Glomerular visceral epithelial cell (primary cell): ENCODE data around the gene AFF3.
"Not testable (repeated sequence)": the region's sequence is repeated elsewhere in the genome, so short reads cannot be mapped to it uniquely, and the experiment has no call there.

ENCODE experiments used
- DNase-seq: peaks from one replicate; pipeline ENCODE4 v3.0.0-alpha.2; 2016; ENCODE audit errors: extremely low spot score

AFF3 gene, protein sequence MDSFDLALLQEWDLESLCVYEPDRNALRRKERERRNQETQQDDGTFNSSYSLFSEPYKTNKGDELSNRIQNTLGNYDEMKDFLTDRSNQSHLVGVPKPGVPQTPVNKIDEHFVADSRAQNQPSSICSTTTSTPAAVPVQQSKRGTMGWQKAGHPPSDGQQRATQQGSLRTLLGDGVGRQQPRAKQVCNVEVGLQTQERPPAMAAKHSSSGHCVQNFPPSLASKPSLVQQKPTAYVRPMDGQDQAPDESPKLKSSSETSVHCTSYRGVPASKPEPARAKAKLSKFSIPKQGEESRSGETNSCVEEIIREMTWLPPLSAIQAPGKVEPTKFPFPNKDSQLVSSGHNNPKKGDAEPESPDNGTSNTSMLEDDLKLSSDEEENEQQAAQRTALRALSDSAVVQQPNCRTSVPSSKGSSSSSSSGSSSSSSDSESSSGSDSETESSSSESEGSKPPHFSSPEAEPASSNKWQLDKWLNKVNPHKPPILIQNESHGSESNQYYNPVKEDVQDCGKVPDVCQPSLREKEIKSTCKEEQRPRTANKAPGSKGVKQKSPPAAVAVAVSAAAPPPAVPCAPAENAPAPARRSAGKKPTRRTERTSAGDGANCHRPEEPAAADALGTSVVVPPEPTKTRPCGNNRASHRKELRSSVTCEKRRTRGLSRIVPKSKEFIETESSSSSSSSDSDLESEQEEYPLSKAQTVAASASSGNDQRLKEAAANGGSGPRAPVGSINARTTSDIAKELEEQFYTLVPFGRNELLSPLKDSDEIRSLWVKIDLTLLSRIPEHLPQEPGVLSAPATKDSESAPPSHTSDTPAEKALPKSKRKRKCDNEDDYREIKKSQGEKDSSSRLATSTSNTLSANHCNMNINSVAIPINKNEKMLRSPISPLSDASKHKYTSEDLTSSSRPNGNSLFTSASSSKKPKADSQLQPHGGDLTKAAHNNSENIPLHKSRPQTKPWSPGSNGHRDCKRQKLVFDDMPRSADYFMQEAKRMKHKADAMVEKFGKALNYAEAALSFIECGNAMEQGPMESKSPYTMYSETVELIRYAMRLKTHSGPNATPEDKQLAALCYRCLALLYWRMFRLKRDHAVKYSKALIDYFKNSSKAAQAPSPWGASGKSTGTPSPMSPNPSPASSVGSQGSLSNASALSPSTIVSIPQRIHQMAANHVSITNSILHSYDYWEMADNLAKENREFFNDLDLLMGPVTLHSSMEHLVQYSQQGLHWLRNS (N-terminal part only)

DNA sequence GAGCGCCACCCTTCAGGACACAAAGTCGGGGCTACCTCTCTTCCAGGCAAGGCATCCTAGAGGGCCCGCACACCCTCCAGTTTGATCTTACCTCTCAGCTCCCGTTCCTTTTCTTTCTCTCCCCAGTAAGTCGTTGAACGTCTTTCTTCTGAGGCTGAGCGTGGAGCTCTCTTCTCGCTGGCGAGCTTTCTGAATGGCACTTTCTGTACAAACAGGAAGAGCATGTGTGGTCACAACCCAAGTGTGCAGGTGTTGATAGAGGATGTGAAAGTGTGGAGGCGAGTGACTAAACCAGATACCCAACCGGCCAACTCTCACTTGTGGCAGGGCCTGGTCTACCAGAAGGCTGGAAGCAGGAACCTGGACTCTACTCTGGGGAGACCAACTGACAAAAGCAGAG lies at the start of gene AFF3:
Gene AFF3, minus strand, starts transcription at position 198 of the 400 bp plus-strand sequence. CDS start 38,136 bp downstream, outside the sequence.
- no peak for DNase-seq

DNA sequence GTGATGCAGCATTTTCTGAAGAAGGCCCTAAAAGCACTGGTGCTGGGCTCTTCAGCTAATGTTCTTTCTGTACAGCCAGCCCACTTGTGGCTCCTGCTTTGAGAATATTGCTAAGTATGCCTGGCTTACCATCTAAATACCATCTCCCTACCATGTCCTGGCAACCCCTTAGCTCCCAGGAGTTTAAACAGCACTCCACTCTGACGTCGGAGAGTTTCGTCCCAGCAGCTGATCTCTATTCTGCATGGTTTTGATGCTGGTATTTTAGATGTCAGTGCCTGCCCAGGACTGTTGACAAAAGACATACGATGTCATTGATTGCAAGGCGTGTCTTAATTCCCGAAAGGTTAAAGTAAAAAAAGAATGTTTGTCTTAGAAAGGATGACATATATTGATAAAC lies 47.0 kb upstream of the AFF3 start:
- no peak for DNase-seq

DNA sequence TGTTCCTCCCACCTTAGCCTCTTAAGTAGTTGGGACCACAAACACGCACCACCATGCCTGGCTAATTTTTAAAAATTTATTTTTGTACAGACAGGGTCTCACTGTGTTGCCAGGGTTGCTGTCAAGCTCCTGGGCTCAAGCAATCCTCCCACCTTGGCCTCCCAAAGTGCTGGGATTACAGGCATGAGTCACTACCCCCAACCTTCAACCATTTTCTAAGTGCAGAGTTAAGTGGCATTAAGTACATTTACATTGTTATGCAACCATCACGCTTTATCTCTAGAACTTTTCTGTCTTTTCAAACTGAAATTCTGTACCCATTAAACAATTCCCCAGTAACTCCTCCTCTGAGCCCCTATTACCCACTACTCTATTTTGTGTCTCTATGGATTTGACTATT lies 45.9 kb upstream of the AFF3 start:
- DNase-seq: no peak

DNA sequence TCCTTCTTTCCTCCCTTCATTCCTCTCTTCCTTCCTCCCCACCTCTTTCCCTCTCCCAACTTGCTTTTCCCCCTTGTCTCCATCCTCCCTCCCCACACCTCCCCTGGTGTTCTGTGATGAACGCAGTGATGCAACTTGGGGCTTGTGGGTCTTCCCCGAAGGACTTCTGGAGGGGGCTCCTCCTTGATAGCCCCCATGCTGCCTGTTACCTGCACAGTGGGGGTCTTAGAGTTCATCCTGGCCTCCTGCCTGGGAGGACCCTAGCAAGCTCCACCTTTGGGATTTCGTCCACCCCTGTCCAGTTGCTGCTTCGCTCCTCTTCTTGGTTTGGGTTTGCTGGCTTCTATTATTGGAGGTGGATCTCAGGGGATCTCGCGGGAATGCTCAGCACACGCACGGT lies 43.7 kb upstream of the AFF3 start:
- no peak for DNase-seq

DNA sequence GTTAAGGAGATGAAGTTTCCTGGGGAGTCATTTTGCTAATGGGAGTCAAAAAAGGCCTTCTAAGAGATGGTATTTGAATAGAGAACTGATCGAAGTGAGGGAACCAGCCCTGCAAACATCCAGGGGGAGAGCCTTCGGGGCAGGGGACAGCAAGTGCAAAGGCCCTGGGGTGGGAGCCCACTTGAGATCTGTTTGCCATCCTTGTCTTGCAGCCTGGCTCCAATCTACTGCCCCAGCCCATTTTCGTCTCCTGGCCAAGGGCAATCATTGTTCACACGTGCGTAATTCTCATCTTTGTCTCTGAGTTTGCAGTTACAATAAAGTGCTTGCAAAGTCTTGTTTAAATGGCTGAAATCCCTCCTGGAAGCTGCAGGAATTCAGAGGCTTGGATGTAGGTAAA lies 43.1 kb upstream of the AFF3 start:
- no peak for DNase-seq

DNA sequence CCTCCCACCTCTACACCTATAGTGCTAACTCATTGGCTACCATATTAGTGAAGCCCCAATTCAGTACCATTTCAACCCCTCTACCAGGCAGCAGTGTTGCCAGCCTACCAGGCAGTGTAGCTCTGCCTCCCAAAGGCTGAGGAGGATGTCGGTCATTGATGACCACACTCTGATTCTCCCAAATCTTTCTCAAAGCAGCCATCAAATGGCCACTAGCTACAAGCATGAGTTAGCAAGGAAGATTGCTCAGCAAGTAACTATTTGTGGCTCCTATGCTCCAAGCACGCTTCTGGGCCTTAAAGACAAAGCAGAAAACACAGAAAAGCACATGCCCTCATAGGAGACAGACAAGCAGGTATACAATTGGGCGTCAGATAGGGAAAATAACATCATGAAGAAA lies 42.7 kb upstream of the AFF3 start:
- no peak for DNase-seq

DNA sequence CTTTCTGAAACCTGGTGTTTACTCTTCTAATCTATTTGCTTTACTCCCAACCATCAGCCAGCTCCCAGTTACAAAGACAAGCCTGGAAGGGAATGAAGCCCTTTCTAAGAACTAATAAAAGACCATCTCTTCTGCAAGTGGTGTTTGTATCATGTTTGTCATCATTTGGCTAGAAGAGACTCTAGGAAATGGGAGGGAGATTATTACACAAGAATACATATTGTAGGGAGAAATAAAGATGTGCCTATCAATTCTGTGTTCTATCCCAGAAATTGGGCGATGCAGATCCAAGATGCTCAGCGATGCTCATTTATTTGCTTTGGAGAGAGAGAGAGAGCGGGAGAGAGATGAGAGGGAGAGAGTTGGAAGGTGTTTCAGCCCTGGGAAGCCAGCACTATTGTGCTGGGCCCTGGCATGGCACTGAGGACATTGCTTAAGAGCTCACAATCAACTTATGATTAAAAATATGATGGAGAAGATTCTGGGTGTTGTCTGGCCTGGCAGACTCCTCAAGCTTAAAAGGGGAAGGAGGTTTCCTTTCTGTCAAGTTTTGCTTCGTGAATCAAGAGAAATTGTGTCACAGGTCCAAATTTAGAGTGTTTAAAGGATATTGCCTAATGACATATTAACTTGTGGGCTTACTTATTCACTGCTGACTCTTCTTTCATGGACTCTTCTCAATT lies 41.8 kb upstream of the AFF3 start:
- DNase-seq: no peak

DNA sequence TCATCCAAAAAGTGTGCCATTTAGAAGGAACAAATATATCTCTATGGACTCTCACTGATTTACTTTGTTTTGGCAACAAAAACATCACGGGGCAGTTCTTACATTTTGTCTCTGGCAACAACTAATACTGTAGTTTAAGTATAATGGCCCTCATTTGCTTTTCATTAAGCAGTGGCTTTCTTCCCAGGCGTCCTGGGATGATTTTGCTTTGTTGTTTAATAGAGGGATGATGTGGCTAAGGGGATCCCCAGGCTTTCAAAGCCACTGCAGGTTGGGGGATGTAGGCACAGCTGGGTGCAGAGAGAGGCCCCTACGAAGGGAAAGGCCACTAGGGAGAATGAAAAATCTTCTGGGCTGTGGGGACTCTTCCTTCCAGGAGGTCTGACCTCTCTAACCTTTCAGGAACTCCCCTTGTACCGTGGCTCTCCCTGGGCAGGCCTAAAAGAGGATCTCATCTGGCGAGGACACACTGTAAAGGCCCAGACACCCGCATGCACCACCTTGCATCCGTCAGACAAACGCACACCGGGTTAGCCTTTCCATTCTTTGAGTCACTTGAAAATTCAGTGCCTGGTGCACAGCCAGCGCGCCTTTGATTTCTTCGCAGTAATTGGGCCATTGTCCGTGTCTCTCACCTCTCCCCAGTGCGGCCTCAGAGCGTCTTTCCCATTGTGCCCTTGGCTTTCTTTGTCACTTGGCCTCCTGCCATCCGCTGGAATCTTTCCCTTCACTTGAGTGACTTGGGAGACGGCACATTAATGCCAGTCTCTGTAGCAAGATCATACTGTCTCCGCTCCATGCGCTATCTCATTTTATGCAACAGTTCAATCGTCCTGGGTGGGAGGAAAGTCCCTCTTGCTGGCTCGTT lies 40.3 kb upstream of the AFF3 start:
- no peak for DNase-seq

DNA sequence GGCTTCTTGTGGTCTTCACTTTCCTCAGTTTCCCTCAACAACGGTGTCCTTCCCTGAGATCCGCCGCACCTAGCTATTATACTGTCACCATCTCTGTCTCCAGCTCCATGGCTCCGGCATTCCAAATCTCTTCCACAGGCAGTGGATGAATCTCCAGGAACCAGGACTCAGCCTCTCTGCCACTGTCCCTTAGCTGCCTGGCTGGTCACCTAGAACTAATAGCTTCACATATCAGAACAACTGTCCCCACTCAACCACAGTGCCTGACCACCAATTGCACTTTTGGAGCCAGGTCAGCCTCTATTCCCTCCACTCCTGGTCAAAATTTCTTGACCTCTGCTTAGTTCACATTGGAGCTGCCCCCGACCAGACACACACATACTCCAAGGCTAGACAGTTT lies 38.1 kb upstream of the AFF3 start:
- DNase-seq: no peak

DNA sequence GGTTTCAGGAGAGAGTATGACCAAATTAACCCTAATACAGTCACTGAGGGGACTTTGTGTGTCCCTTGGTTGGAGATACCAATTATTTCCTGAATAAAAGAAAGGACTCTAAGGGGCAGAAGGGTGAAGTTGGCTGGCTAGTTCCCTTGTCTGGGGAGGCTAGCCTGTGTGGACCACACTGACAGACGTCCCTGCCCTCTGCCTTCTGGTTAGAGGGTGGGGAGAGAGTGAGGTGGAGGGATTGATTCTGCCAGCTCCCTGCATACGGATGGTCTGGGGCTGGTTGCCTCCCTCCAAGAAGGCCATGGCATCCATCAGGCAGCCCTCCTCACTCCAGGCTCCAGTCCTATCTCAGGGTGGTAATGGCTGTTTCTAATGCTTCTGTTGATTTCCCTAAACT lies 37.4 kb upstream of the AFF3 start:
- no peak for DNase-seq

DNA sequence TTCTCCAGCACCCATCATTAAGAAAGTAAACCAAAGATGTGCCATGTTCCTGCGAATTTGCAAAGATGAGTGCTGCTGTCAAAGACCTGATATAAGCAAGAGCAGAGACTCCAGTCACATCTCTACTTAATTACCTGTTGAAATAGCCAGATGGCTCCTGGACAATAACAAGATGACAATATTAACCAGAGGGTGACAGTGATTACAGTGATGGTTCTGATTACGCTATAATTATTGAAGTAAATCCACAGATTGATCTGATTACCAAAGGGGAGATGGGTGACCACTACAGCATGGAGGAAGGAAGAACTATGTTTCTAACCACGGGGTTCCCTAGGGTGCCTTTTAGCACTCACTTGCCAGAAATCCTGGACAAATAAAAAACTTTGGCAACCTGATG lies 36.5 kb upstream of the AFF3 start:
- DNase-seq: no peak

DNA sequence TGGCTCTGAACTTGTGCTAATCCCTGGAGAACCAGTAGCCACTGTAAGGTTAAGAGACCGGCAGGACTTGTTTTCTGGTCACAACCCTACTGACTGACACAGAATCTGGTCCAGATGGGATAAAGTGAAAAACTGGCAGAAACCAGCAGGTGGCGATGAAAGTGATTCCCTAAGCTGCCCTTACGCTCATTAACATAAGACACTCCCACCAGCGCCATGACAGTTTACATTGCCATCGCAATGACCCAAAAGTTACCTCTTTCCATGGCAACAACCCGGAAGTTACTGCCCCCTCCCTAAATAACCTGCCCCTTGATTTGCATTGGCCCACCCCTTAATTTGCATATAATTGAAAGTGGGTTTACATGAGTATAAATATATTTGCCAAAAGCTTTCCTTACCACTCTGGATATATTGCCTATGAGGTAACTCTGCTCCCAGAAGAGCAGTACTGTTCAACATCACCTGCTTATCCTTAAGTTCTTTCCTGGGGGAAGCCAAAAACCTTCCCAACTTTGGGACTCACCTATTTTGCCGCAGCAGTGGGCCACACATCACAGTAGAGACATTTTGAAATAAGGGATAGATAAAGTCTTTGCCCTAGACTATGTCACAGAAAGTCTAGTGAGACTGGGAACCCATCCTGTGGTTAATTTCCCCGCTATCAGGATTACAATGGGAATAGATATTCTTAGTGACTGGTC lies 35.8 kb upstream of the AFF3 start:
- DNase-seq: peak; percentile 13

DNA sequence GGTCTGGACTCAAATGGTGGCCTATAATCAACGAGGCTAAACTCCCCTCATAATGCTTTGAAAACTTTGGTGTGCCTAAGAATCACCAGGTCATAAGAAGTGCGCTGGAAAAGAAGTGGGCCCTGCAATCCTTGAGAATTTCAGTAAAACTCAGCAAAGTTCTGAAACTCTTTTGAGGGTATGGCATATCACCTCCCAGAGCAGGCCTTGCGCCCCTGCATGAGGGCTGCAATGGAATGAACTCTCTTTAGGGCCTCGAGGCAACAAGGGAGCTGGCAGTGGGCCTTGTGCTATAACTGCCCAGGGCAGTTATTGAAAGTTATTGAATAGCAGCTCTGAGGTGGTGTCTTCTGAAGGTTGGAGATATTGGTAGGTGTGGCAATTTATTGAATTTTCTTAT lies 34.5 kb upstream of the AFF3 start:
- DNase-seq: no peak

DNA sequence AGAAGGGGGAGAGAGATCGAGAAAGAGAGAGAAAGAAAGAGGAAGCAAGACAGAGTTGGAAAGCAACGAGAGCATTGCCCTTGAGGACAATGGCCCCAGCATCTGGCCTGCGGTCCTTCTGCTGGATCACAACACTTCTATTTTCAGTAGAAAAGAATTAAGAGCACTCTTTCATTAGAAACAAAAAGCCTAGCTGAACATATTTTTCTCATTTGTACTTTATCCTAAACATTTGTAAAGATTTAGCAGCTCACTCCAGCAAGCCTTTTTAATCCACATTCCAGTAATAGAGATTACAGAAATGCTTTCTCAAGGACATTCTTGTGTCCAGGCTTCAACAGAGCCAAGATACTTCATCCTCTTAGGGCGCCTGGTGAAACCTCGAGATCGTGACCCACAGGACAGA lies 31.6 kb upstream of the AFF3 start:
- no peak for DNase-seq

DNA sequence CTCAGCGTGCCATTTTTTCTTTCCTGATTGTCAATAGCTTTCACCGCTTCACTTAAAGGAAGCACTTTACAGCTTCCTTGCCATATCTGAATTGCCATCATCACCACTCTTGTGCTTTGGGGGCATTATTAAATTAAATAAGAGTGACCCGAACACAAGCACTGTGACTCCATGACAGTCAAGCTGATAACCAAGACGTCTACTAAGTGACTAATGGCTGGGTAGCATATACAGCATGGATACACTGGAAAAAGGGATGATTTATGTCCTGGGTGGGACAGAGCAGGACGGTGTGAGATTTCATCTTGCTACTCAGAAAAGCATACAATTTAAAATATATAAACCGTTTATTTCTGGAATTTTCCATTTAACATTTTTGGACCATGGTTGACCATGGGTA lies 24.3 kb upstream of the AFF3 start:
- no peak for DNase-seq

DNA sequence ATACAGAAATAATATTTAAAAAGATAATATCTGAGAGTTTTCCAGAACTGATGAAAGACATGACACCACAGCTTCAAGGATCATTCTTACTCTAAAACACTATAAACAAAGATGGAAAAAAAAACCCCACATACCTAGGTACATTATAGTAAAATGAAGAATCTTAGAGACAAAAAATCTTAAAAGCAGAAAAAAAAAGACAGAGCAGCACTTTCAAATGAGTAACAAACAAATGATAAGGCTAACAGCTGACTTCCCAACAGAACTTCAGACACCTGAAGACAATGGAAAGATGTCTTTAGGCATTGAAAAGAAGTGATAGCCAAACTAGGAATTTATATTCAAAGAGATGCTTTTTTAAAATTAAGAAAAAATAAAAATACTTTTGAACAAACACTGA lies 21.2 kb upstream of the AFF3 start:
- no peak for DNase-seq

DNA sequence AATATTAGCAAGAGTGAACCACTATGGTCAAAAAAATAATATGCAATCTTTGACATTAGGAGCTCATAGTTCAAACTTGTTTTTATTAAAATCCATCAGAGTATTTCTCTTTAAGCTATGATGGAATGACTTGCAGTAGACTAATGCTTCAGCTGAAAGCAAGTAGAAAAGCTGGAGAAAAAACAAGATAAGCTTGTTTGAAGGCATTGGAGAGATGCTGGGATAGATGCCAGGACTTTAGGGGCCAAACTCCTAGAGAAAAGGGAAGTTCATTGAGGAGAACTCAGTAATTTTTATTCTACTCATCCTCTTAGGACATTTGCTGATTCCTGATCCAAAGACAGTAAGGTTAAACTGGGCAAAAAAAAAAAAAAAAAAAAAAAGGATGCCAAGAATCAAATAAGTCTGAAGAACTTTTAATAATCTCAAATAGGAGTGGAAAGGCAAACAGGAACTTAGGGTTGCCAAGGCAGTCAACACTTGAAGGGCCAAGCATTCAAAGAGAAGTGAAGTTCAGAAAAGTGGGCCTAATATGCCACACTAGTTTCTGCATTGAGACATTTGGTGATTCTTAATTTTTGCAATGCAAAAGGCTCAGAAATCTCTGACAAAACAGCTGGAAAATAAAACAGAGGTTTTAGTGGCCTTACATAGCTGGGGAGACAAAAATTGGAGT lies 19.7 kb upstream of the AFF3 start:
- no peak for DNase-seq

DNA sequence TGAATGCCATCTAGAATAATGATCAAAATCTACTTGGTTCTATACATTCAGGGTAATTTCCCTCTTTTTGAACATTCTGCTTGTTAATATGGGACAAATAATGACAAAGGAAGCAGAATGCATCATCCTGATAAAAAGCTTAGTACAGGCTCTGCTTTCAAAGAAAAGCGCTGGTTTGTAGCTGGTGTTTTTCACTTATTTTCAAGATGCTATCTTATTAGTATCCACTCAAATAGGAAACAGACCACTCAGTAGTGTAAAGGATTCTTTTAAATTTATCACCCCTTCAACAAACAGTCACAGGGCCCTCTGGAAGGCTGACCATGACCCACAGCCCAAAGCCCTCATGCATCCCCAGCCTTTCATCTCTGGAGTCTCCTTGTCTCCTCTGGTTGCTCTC lies 18.0 kb upstream of the AFF3 start:
- DNase-seq: no peak

DNA sequence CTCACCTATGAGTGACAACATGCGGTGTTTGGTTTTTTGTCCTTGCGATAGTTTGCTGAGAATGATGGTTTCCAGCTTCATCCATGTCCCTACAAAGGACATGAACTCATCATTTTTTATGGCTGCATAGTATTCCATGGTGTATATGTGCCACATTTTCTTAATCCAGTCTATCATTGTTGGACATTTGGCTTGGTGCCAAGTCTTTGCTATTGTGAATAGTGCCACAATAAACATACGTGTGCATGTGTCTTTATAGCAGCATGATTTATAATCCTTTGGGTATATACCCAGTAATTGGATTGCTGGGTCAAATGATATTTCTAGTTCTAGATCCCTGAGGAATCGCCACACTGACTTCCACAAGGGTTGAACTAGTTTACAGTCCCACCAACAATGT lies 9.4 kb upstream of the AFF3 start:
- DNase-seq: not testable (repeated sequence)

DNA sequence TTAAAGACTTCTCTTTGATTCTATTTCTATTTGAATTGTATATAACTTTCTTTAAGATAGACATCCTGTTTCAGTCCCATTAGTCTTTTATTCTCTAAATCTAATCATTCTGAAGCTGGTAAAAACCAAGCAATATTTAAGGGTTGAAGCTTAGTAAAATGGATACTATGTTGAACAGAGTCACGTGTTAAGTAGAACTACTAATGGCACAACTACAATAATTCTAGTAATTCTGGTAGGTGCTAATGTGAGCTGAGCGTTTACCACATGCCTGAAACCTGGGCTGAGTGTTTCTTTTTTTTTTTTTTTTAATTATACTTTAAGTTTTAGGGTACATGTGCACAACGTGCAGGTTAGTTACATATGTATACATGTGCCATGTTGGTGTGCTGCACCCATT lies 8.9 kb upstream of the AFF3 start:
- no peak for DNase-seq
